ENCODE results near the gene KLK6.

KLK6 gene

DNA sequence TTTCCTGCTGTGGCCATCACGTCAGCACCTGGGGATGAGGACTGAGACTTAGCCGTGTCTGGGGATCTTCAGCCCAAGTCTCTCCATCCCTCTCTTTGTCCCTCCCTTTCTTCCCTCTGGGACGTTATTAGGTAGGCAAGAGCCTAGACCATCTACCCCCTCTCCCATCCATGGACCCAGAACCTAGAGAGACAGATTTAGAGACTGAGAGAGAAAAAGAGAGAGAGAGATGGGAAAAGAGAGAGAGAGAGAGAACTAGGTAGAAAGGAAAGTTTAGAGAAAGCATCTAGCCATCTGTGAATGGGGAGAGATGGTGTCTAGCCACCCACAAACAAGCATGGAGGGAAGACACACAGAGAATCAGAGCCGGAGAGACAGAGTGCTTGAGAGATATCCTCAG, 58.7 kb downstream of the KLK6 start:
- TF ChIP-seq JUND (IDR thresholded peaks at IDR 0.05; ENCODE audit: low read depth) = no peak
- DNase-seq (ENCODE audit: low read depth in 1 of 2, low spot score in 1 of 2) = no peak
- in situ Hi-C loops (cut with HindIII; ENCODE audit: low pct_unique_long_range_greater_than_20kb, low sequenced_read_pairs) = no loop called here

DNA sequence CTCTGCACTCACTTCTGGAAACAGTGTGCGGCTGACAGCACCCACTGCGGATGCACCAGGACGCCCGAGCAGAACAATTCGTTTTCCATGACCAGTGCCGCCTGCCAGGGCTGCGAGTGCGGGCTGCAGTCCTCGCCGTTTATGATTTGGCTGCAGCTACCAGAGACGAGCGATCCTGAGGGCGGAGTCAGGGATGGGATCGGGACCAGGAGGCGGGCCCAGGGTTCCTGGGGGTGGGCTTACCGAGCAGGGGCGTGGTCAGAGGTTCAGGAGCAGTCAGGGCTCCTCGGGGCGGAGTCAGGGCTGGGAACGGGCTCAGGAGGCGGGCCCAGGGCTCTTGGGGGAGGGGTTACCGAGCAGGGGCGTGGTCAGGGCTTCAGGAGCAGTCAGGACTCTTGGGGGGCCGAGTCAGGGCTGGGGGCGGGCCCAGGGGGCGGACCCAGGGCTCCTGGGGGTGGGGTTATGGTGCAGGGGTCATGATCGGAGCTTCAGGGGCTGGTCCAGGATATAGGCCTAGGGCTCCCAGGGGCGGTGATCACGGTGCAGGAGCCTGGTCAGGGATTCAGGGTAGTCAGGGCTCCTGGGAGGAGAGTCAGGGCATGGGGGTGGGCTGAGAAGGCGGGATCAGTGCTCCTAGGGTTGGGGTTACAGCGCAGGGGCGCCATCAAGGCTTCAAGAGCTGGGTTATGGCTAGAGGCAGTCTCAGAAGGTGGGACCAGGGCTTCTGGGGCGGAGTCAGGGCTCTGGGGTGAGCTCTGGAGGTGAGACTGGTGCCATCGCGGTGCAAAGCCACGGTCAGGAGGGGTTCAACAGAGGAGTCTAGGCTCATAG, 59.9 kb downstream of the KLK6 start:
- peak; percentile 74 to 94 for DNase-seq (ENCODE audit: low read depth in 1 of 2, low spot score in 1 of 2)
- no peak for TF ChIP-seq JUND (IDR thresholded peaks at IDR 0.05; ENCODE audit: low read depth)
- in situ Hi-C loops (cut with HindIII; ENCODE audit: low pct_unique_long_range_greater_than_20kb, low sequenced_read_pairs) = no loop called here

Measured in T47D (cell line).